Brain microvascular endothelial cell (primary cell): Measurements from ENCODE around the gene NOVA1.

Experiments
- DNase-seq: peaks from one replicate; pipeline ENCODE4 v3.0.0-alpha.2; 2020
- H3K27ac ChIP-seq: fragments of 250-450 bp; sonication (Bioruptor Pico); 2 replicates; pipeline ENCODE4 v1.5.1; 2020; ENCODE audit warnings: mild to moderate bottlenecking, moderate library complexity
- H3K27me3 ChIP-seq: fragments of 250-450 bp; sonication (Bioruptor Pico); replicated peaks from 2 replicates; pipeline ENCODE4 v1.5.1; 2020; ENCODE audit warnings: mild to moderate bottlenecking
- H3K36me3 ChIP-seq: fragments of 250-450 bp; sonication (Bioruptor Pico); replicated peaks from 2 replicates; pipeline ENCODE4 v1.5.1; 2020; ENCODE audit warnings: mild to moderate bottlenecking
- H3K4me3 ChIP-seq: 2 replicates; pipeline ENCODE4 v1.5.1; 2011; ENCODE audit warnings: low read depth, mild to moderate bottlenecking, control low read depth, low read length, moderate library complexity
- in situ Hi-C: cut with HindIII; loops from 2 replicates; pipeline ENCODE4 v1.10.0; 2017; ENCODE audit warnings: low sequenced_read_pairs, low pct_ligation_motif_present
- TF ChIP-seq, protein P1 (sequence below): IDR thresholded peaks from 2 replicates; pipeline ENCODE4 v1.5.1; 2011; ENCODE audit warnings: low read depth, mild to moderate bottlenecking, moderate library complexity, low read length, control low read depth, inconsistent platforms; ENCODE audit errors: missing control alignments

The NOVA1 gene

GRCh38 chr14:26577711-26578110, 20.1 kb downstream of the NOVA1 start:
- Histone ChIP-seq H3K27me3 (no peaks in the 10 kb centered on the region), H3K27ac (no peak overlapping the region), H3K4me3 (no peak overlapping the region), H3K36me3 (no peaks in the 10 kb centered on the region)
- no peak for DNase-seq
- TF ChIP-seq, protein P1, sequence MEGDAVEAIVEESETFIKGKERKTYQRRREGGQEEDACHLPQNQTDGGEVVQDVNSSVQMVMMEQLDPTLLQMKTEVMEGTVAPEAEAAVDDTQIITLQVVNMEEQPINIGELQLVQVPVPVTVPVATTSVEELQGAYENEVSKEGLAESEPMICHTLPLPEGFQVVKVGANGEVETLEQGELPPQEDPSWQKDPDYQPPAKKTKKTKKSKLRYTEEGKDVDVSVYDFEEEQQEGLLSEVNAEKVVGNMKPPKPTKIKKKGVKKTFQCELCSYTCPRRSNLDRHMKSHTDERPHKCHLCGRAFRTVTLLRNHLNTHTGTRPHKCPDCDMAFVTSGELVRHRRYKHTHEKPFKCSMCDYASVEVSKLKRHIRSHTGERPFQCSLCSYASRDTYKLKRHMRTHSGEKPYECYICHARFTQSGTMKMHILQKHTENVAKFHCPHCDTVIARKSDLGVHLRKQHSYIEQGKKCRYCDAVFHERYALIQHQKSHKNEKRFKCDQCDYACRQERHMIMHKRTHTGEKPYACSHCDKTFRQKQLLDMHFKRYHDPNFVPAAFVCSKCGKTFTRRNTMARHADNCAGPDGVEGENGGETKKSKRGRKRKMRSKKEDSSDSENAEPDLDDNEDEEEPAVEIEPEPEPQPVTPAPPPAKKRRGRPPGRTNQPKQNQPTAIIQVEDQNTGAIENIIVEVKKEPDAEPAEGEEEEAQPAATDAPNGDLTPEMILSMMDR: no peak
- in situ Hi-C loops: no loop called here

DNA sequence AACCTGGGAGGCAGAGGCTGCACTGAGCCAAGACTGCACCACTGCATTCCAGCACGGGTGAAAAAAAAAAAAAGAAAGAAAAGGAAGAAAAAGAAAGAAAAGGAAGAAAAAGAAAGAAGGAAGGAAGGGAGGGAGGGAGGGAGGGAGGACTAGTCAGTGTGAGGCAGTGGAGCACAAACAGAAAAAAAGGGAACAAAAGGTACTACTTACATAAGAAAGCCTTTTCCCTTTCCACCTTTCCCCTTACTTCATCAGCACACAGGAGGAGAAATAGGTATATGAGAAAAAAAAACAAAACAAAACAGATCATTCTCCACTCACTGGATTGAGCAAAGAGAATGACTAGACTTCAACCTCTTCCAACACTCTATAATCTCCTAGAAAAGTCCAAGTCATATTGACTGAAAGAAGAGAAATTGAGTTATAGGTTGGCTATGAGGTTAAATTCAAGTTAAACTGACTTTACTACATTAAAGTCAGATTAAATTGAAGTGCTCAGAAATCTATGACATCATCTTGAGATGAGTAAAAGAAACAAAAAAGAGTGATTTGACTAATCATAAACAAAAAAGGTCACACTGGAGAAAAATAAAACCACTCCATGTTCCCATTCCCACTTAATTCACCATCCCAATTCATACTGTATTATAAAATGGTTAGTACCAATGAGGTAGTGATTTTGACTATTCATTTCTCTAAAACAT, 43.6 kb downstream of the NOVA1 start:
- in situ Hi-C loops: no loop called here
- H3K27ac ChIP-seq: no peak overlapping the region
- no peaks in the 10 kb centered on the region for H3K36me3 ChIP-seq
- DNase-seq: no peak
- no peaks in the 10 kb centered on the region for H3K27me3 ChIP-seq
- TF ChIP-seq, protein P1: no peak
- no peak overlapping the region for H3K4me3 ChIP-seq

GRCh38 chr14:26549571-26549970, 48.3 kb downstream of the NOVA1 start:
- DNase-seq: no peak
- TF ChIP-seq, protein P1: no peak
- Histone ChIP-seq H3K36me3 (no peaks in the 10 kb centered on the region), H3K27me3 (no peaks in the 10 kb centered on the region), H3K27ac (no peak overlapping the region), H3K4me3 (no peak overlapping the region)
- in situ Hi-C loops: no loop called here

GRCh38 chr14:26548406-26548805, 49.4 kb downstream of the NOVA1 start:
- H3K4me3 ChIP-seq: no peak overlapping the region
- TF ChIP-seq, protein P1: no peak
- no peak for DNase-seq
- no peak overlapping the region for H3K27ac ChIP-seq
- in situ Hi-C loops: no loop called here
- H3K36me3 ChIP-seq: no peaks in the 10 kb centered on the region
- H3K27me3 ChIP-seq: no peaks in the 10 kb centered on the region

DNA sequence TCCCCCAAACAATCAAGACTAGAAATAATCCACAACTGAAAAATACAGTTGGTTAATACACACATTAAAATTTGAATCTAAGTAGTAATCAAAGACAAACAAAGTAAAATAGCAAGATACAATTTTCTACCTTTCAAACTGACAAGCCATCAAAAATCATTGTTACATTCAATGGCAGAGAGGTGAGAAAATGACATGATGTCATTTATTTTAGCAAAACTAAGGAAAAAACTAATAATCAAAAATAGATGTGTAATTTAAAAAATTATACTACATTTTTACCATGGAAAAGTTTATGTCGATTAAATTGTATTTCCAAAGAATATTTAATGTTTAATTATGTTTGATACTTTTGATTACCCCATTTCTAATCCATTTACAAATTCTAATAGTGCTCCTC, 59.7 kb downstream of the NOVA1 start:
- in situ Hi-C loops: no loop called here
- Histone ChIP-seq H3K27ac (no peak overlapping the region), H3K27me3 (no peaks in the 10 kb centered on the region), H3K4me3 (no peak overlapping the region), H3K36me3 (no peaks in the 10 kb centered on the region)
- no peak for DNase-seq
- TF ChIP-seq, protein P1: no peak

DNA sequence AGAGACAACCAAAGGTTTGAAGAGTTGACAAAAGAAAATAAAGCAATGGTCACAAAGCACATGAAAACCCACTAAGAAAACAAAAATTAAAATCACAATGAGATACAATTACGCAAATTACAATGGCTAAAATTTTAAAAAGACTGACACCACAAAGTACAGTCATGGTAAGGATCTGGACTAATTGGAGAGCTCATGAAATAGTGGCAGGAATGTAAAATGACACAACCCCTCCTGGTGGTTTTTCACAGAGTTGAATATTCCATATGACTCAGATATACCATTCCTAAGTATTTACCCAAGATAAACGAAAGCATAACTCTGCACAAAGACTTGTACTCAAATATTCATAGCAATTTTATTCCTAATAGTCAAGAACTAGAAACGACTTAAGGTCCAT, 65.9 kb downstream of the NOVA1 start:
- Histone ChIP-seq H3K27me3 (no peaks in the 10 kb centered on the region), H3K36me3 (no peaks in the 10 kb centered on the region), H3K4me3 (no peak overlapping the region), H3K27ac (no peak overlapping the region)
- in situ Hi-C loops: no loop called here
- DNase-seq: peak; percentile 24
- TF ChIP-seq, protein P1: peak; percentile 46
